ENCODE results near the gene TAOK3. TPM values are rescaled to one million over a fixed set of nuclear protein-coding genes. Genes with fewer than 3 reads are reported as not detected.

The TAOK3 gene
- total and polyA plus RNA-seq, 2 donors (not counting 3 experiments of a cell fraction or from before 2014, with no cell fraction given), result 11.3 to 23.1 TPM

- no peak for DNase-seq (ENCODE audit: low read depth, low spot score)
- no peak overlapping the region for H3K4me2 ChIP-seq (ENCODE audit: insufficient read depth, low read length)
- H2AFZ ChIP-seq (ENCODE audit: low read depth, low read length), result no peak overlapping the region
- no peaks in the 10 kb centered on the region for H3K36me3 ChIP-seq (ENCODE audit: control insufficient read depth in 2 of 2, extremely low read depth in 1 of 2, insufficient read depth in 2 of 2, low read length in 2 of 2)
- no peak overlapping the region for H3K4me3 ChIP-seq (replicated peaks in 1 of 3; ENCODE audit: insufficient read depth in 1 of 3, low read depth in 1 of 3, low read length in 3 of 3)
- no peaks in the 10 kb centered on the region for H3K27me3 ChIP-seq (ENCODE audit: control insufficient read depth in 2 of 2, insufficient read depth in 2 of 2, low read length in 2 of 2)
- CTCF ChIA-PET, result interaction anchor here (0.9 to 1.6 kb wide), 2 partner anchors 12 to 39 kb away, joined by 3 to 6 read pairs; no protein-coding TSS in a partner anchor
- no peaks in the 10 kb centered on the region for H3K79me2 ChIP-seq (ENCODE audit: control insufficient read depth, insufficient read depth, low read length)
- no peaks in the 10 kb centered on the region for H4K20me1 ChIP-seq (replicated peaks; ENCODE audit: control insufficient read depth, extremely low read depth, insufficient read depth, low read length)
- dilution Hi-C loops (cut with MboI; ENCODE audit: extremely low pct_ligation_motif_present, low sequenced_read_pairs) (no loop called here), intact Hi-C loops (cut with micrococcal nuclease) (no loop called here)
- FAIRE-seq, result peak; percentile 46
- H3K9me3 ChIP-seq (replicated peaks; ENCODE audit: control insufficient read depth, insufficient read depth, low read length), result no peaks in the 10 kb centered on the region
- TF ChIP-seq FOS (IDR thresholded peaks at IDR 0.05; ENCODE audit: borderline replicate concordance, insufficient read depth, low read length), result no peak
- TF ChIP-seq POLR2A (IDR thresholded peaks at IDR 0.05; ENCODE audit: low read depth, low read length), result no peak
- BruUV-seq (replicated peaks), result no TSS peak
- H3K27ac ChIP-seq (ENCODE audit: insufficient read depth, low read depth, low read length), result no peak overlapping the region
- H3K4me1 ChIP-seq (ENCODE audit: control insufficient read depth, extremely low read depth, insufficient read depth, low read length), result peaks cover 4% of the 10 kb centered on the region
- no peaks in the 10 kb centered on the region for H3K9me1 ChIP-seq (replicated peaks; ENCODE audit: control insufficient read depth, extremely low read depth, insufficient read depth, low read length)
- POLR2A ChIA-PET, result no interaction called here
- H3K9ac ChIP-seq (replicated peaks; ENCODE audit: extremely low read depth, insufficient read depth, low read length), result no peak overlapping the region
Observed at GRCh38 chr12:118109088-118109487, 263.6 kb downstream of the TAOK3 start.

GRCh38 chr12:118107694-118108093 lies 265.0 kb downstream of the TAOK3 start:
- no peak for TF ChIP-seq MYC (IDR thresholded peaks at IDR 0.05; ENCODE audit: low read depth, low read length)
- no TSS peak for BruUV-seq (replicated peaks)
- DNase-seq (ENCODE audit: low read depth, low spot score), result no peak
- H4K20me1 ChIP-seq (replicated peaks; ENCODE audit: control insufficient read depth, extremely low read depth, insufficient read depth, low read length), result no peaks in the 10 kb centered on the region
- H3K79me2 ChIP-seq (ENCODE audit: control insufficient read depth, insufficient read depth, low read length), result no peaks in the 10 kb centered on the region
- dilution Hi-C loops (cut with MboI; ENCODE audit: extremely low pct_ligation_motif_present, low sequenced_read_pairs) (no loop called here), intact Hi-C loops (cut with micrococcal nuclease) (no loop called here)
- no peak for FAIRE-seq
- no peaks in the 10 kb centered on the region for H3K9me3 ChIP-seq (replicated peaks; ENCODE audit: control insufficient read depth, insufficient read depth, low read length)
- ChIA-PET POLR2A (no interaction called here), CTCF (interaction anchor here (0.5 kb wide), 1 partner anchor 1778 kb away, joined by 3 read pairs; no protein-coding TSS in a partner anchor)
- H2AFZ ChIP-seq (ENCODE audit: low read depth, low read length), result no peak overlapping the region
- H3K9me1 ChIP-seq (replicated peaks; ENCODE audit: control insufficient read depth, extremely low read depth, insufficient read depth, low read length), result no peaks in the 10 kb centered on the region
- H3K4me1 ChIP-seq (ENCODE audit: control insufficient read depth, extremely low read depth, insufficient read depth, low read length), result peaks cover 7% of the 10 kb centered on the region
- no peak overlapping the region for H3K9ac ChIP-seq (replicated peaks; ENCODE audit: extremely low read depth, insufficient read depth, low read length)
- no peak overlapping the region for H3K4me2 ChIP-seq (ENCODE audit: insufficient read depth, low read length)
- no peak overlapping the region for H3K27ac ChIP-seq (ENCODE audit: insufficient read depth, low read depth, low read length)
- H3K27me3 ChIP-seq (ENCODE audit: control insufficient read depth in 2 of 2, insufficient read depth in 2 of 2, low read length in 2 of 2), result no peaks in the 10 kb centered on the region
- H3K4me3 ChIP-seq (replicated peaks in 1 of 3; ENCODE audit: insufficient read depth in 1 of 3, low read depth in 1 of 3, low read length in 3 of 3), result no peak overlapping the region
- H3K36me3 ChIP-seq (ENCODE audit: control insufficient read depth in 2 of 2, extremely low read depth in 1 of 2, insufficient read depth in 2 of 2, low read length in 2 of 2), result no peaks in the 10 kb centered on the region

Data from endothelial cell of umbilical vein (primary cell).